ENCODE data around the gene DDX39A. TPM values are rescaled to one million over a fixed set of nuclear protein-coding genes. Genes with fewer than 3 reads are reported as not detected.

DDX39A gene
- polyA plus RNA-seq, 2 of the 4 experiments (the other 2 are of a cell fraction) = 59.0 to 118 TPM

GRCh38 chr19:14412324-14412995 lies 6.7 kb downstream of the DDX39A start:
- Histone ChIP-seq H3K4me1 (peaks cover 19% of the 10 kb centered on the region), H3K27ac (no peak overlapping the region), H3K4me3 (no peak overlapping the region), H3K9me3 (no peaks in the 10 kb centered on the region), H3K4me2 (no peak overlapping the region)
- ChIA-PET POLR2A (no interaction called here), CTCF (interaction anchor here (0.6 to 1.4 kb wide), 2 partner anchors 13 to 276 kb away, joined by 3 read pairs; partner anchors contain the start of gene ASF1B)
- WGBS (ENCODE audit: missing lambda C conversion rate) = 97% methylated on average over 18 of the region's 25 CpGs
- DNase-seq (ENCODE audit: low read depth in 1 of 2, low spot score in 1 of 2) (no peak), FAIRE-seq (no peak), ATAC-seq (no peak)
- TF ChIP-seq ZFP36 (IDR thresholded peaks at IDR 0.05; ENCODE audit: borderline replicate concordance, partially characterized antibody) = no peak
- TF ChIP-seq EHF (CRISPR knock-in tag; IDR thresholded peaks at IDR 0.05) = no peak
- no peak for TF ChIP-seq KDM5A (IDR thresholded peaks at IDR 0.05)
- no peak for TF ChIP-seq PHF8 (IDR thresholded peaks at IDR 0.05; ENCODE audit: borderline replicate concordance, low read depth)
- no peak for TF ChIP-seq FOXS1 (CRISPR knock-in tag; IDR thresholded peaks at IDR 0.05)
- no peak for TF ChIP-seq E2F6 (IDR thresholded peaks at IDR 0.05; ENCODE audit: borderline replicate concordance, low read depth)
- no peak for TF ChIP-seq EP300 (IDR thresholded peaks at IDR 0.05)
- no peak for TF ChIP-seq CTCF (IDR thresholded peaks at IDR 0.05)
- TF ChIP-seq MAX (IDR thresholded peaks at IDR 0.05) = no peak
- TF ChIP-seq NPAS2 (CRISPR knock-in tag; IDR thresholded peaks at IDR 0.05; ENCODE audit: borderline replicate concordance) = no peak
- TF ChIP-seq ZSCAN20 (CRISPR knock-in tag; IDR thresholded peaks at IDR 0.05) = no peak
- TF ChIP-seq POLR2A (IDR thresholded peaks at IDR 0.05; ENCODE audit: low read length) = no peak
- no peak for TF ChIP-seq MYC (IDR thresholded peaks at IDR 0.05; ENCODE audit: borderline replicate concordance, low read length)
- no peak for TF ChIP-seq JUNB (IDR thresholded peaks at IDR 0.05)
- TF ChIP-seq RCOR1 (IDR thresholded peaks at IDR 0.05; ENCODE audit: low read depth, low read length) = no peak
- TF ChIP-seq RNF2 (IDR thresholded peaks at IDR 0.05; ENCODE audit: borderline replicate concordance, low read depth) = no peak
- no peak for TF ChIP-seq KDM1A (IDR thresholded peaks at IDR 0.05; ENCODE audit: low read depth)
- no peak for TF ChIP-seq HDAC2 (IDR thresholded peaks at IDR 0.05)

GRCh38 chr19:14411938-14412245 lies 7.2 kb downstream of the DDX39A start:
- FAIRE-seq = no peak

More at GRCh38 chr19:14411938-14412245, 7.2 kb downstream of the DDX39A start:
- 86% methylated on average over 7 of the region's 8 CpGs for WGBS (ENCODE audit: missing lambda C conversion rate)
- TF ChIP-seq ELK1 (IDR thresholded peaks at IDR 0.05; ENCODE audit: low read depth, low read length) (no peak), USF2 (IDR thresholded peaks at IDR 0.05) (no peak), ZC3H11A (IDR thresholded peaks at IDR 0.05) (no peak), MAZ (IDR thresholded peaks at IDR 0.05; ENCODE audit: borderline replicate concordance, low read depth, low read length) (no peak), ZFP36 (IDR thresholded peaks at IDR 0.05; ENCODE audit: borderline replicate concordance, partially characterized antibody) (no peak), TP53 (CRISPR knock-in tag; IDR thresholded peaks at IDR 0.05) (no peak), RCOR1 (IDR thresholded peaks at IDR 0.05; ENCODE audit: low read depth, low read length) (no peak), HEYL (CRISPR knock-in tag; IDR thresholded peaks at IDR 0.05) (no peak)
- H3K9me3 ChIP-seq = no peaks in the 10 kb centered on the region
- H3K27ac ChIP-seq = no peak overlapping the region
- ChIA-PET CTCF (interaction anchor here (1.4 kb wide), 1 partner anchor 275 kb away, joined by 3 read pairs; the partner anchor contains the start of gene ASF1B), POLR2A (no interaction called here)
- no peak overlapping the region for H3K4me3 ChIP-seq
- no peak for DNase-seq (ENCODE audit: low read depth in 1 of 2, low spot score in 1 of 2)
- H3K4me2 ChIP-seq = no peak overlapping the region
- ATAC-seq = no peak
- peaks cover 13% of the 10 kb centered on the region for H3K4me1 ChIP-seq
